HL-60 (cell line): ENCODE results near the gene MBD5.

Source experiments
- CTCF ChIP-seq: IDR thresholded peaks from one replicate; pipeline ENCODE4 v1.5.1; 2011; ENCODE audit warnings: low read length, control low read depth, inconsistent platforms; ENCODE audit not compliant: insufficient read depth
- SPI1 ChIP-seq: IDR thresholded peaks from 2 replicates; pipeline ENCODE4 v1.6.1; 2012; ENCODE audit warnings: low read depth, mild to moderate bottlenecking, borderline replicate concordance

DNA sequence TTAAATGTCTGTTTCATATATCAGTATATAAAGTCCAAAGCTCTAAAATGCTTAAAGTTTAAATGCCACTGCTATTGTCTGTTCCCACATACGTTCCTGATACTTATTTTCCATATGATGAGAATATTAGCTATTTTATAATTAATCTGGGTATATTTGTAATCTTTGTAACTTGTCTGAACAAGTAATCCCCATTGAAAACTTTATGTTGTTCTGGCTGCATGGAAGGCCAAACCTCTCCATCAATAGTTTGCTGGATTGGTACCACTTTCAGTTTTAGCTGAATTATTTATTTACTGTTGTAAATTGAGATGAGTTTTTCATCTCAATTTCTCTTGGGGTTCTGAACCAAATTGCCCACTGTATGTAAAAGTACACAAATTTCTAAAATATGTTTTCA, 1.5 kb downstream of the MBD5 start:
- no peak for TF ChIP-seq SPI1
- no peak for TF ChIP-seq CTCF
